Activated T-cell treated with anti-CD3 and anti-CD28 coated beads, Interleukin-2, amount 50 U/mL, for 72 hours (primary cell): ENCODE results near the gene CUL7. TPM values are rescaled to one million over a fixed set of nuclear protein-coding genes. Genes with fewer than 3 reads are reported as not detected.
"Not testable (repeated sequence)": the region's sequence is repeated elsewhere in the genome, so short reads cannot be mapped to it uniquely, and the experiment has no call there.

Source experiments
- ATAC-seq, 2 donors: fragments of 150-1000 bp; cut with Tn5 transposase; replicated peaks in 1 of 2; 2 replicates each; pipeline ENCODE4 v1.10.0; 2021; ENCODE audit warnings: moderate library complexity in 2 of 2, mild to moderate bottlenecking in 1 of 2
- DNase-seq, 2 donors: peaks; one replicate each; pipeline ENCODE4 v3.0.0; 2021 to 2022; ENCODE audit warnings: mixed read lengths in 1 of 2
- H3K27ac Mint-ChIP-seq: one replicate; pipeline ENCODE4 v1.8.0; 2022; ENCODE audit warnings: mild to moderate bottlenecking, moderate library complexity, mixed read lengths
- H3K27me3 Mint-ChIP-seq: one replicate; pipeline ENCODE4 v1.8.0; 2022; ENCODE audit warnings: low read depth, mixed read lengths
- H3K36me3 Mint-ChIP-seq, 2 donors: one replicate each; pipeline ENCODE4 v1.8.0; 2022; ENCODE audit warnings: mixed read lengths in 2 of 2, mild to moderate bottlenecking in 1 of 2; ENCODE audit not compliant: insufficient read depth in 2 of 2
- H3K4me1 Mint-ChIP-seq: one replicate; pipeline ENCODE4 v1.8.0; 2022; ENCODE audit warnings: low read depth, mixed read lengths
- H3K4me3 Mint-ChIP-seq, 2 donors: one replicate each; pipeline ENCODE4 v1.8.0; 2022; ENCODE audit warnings: mild to moderate bottlenecking in 2 of 2, mixed read lengths in 2 of 2, moderate library complexity in 2 of 2
- H3K9me3 Mint-ChIP-seq, 2 donors: one replicate each; pipeline ENCODE4 v1.8.0; 2022; ENCODE audit warnings: mixed read lengths in 2 of 2
- total RNA-seq, 2 donors: library from RNA; stranded (reverse); gene quantifications; one replicate each; pipeline ENCODE4 v1.2.3, GENCODE V29; 2022

CUL7 gene
- total RNA-seq, 2 donors from 2014 or later = 16.8 to 19.7 TPM

- no peak for DNase-seq
- H3K4me3 Mint-ChIP-seq = no peak overlapping the region
- H3K4me1 Mint-ChIP-seq = peaks cover 24% of the 10 kb centered on the region
- H3K36me3 Mint-ChIP-seq = no peaks in the 10 kb centered on the region
- no peaks in the 10 kb centered on the region for H3K27me3 Mint-ChIP-seq
- H3K9me3 Mint-ChIP-seq = no peaks in the 10 kb centered on the region
- no peak overlapping the region for H3K27ac Mint-ChIP-seq
- peak; percentile 16 to 45 for ATAC-seq
Measured at GRCh38 chr6:43088654-43089056, 35.0 kb upstream of the CUL7 start.

- Mint-ChIP-seq H3K36me3 (no peaks in the 10 kb centered on the region), H3K27me3 (peaks cover 2% of the 10 kb centered on the region), H3K9me3 (no peaks in the 10 kb centered on the region), H3K27ac (no peak overlapping the region), H3K4me3 (peak overlapping the region in 1 of 2 donors; percentile 29), H3K4me1 (peaks cover 14% of the 10 kb centered on the region)
- ATAC-seq = peak; percentile 88 to 96
- peak; percentile 29 to 42 for DNase-seq
Measured at GRCh38 chr6:43086022-43086658, 32.5 kb upstream of the CUL7 start.

GRCh38 chr6:43082806-43083655, 29.4 kb upstream of the CUL7 start:
- Mint-ChIP-seq H3K27ac (no peak overlapping the region), H3K9me3 (no peaks in the 10 kb centered on the region), H3K27me3 (peaks cover 11% of the 10 kb centered on the region), H3K36me3 (no peaks in the 10 kb centered on the region), H3K4me1 (peaks cover 14% of the 10 kb centered on the region), H3K4me3 (no peak overlapping the region)
- ATAC-seq (no peak), DNase-seq (no peak)

GRCh38 chr6:43081922-43082321, 28.3 kb upstream of the CUL7 start:
- not testable (repeated sequence) for H3K27ac Mint-ChIP-seq, H3K36me3 Mint-ChIP-seq, H3K9me3 Mint-ChIP-seq, H3K4me3 Mint-ChIP-seq, DNase-seq, ATAC-seq
- H3K27me3 Mint-ChIP-seq = peaks cover 22% of the 10 kb centered on the region
- peaks cover 13% of the 10 kb centered on the region for H3K4me1 Mint-ChIP-seq

GRCh38 chr6:43081043-43081442, 27.4 kb upstream of the CUL7 start:
- H3K27ac Mint-ChIP-seq = no peak overlapping the region
- H3K4me3 Mint-ChIP-seq = no peak overlapping the region
- peaks cover 4% of the 10 kb centered on the region for H3K4me1 Mint-ChIP-seq
- ATAC-seq (no peak), DNase-seq (no peak)
- peaks cover 25% of the 10 kb centered on the region for H3K27me3 Mint-ChIP-seq
- H3K36me3 Mint-ChIP-seq = no peaks in the 10 kb centered on the region
- no peaks in the 10 kb centered on the region for H3K9me3 Mint-ChIP-seq

GRCh38 chr6:43078691-43079090, 25.0 kb upstream of the CUL7 start:
- no peak overlapping the region for H3K27ac Mint-ChIP-seq
- no peaks in the 10 kb centered on the region for H3K36me3 Mint-ChIP-seq
- no peak overlapping the region for H3K4me3 Mint-ChIP-seq
- peaks cover 25% of the 10 kb centered on the region for H3K27me3 Mint-ChIP-seq
- no peaks in the 10 kb centered on the region for H3K9me3 Mint-ChIP-seq
- DNase-seq (no peak), ATAC-seq (no peak)
- no peaks in the 10 kb centered on the region for H3K4me1 Mint-ChIP-seq

GRCh38 chr6:43077981-43078511, 24.4 kb upstream of the CUL7 start:
- Mint-ChIP-seq H3K27ac (no peak overlapping the region), H3K27me3 (peaks cover 25% of the 10 kb centered on the region), H3K9me3 (no peaks in the 10 kb centered on the region), H3K4me3 (no peak overlapping the region), H3K4me1 (no peaks in the 10 kb centered on the region), H3K36me3 (no peaks in the 10 kb centered on the region)
- no peak for ATAC-seq
- DNase-seq = no peak

- ATAC-seq (no peak), DNase-seq (no peak)
- H3K27ac Mint-ChIP-seq = no peak overlapping the region
- peaks cover 0 to 2% of the 10 kb centered on the region in 2 donors for H3K36me3 Mint-ChIP-seq
- peak overlapping the region; percentile 70 to 81 for H3K4me3 Mint-ChIP-seq
- no peaks in the 10 kb centered on the region for H3K9me3 Mint-ChIP-seq
- H3K27me3 Mint-ChIP-seq = peaks cover 25% of the 10 kb centered on the region
- H3K4me1 Mint-ChIP-seq = no peaks in the 10 kb centered on the region
Measured at GRCh38 chr6:43077333-43077809, 23.7 kb upstream of the CUL7 start.

- DNase-seq (peak in 1 of 2 donors; percentile 11), ATAC-seq (peak; percentile 28 to 43)
- H3K36me3 Mint-ChIP-seq = peaks cover 0 to 2% of the 10 kb centered on the region in 2 donors
- no peaks in the 10 kb centered on the region for H3K9me3 Mint-ChIP-seq
- no peak overlapping the region for H3K27ac Mint-ChIP-seq
- H3K4me3 Mint-ChIP-seq = peak overlapping the region; percentile 70 to 81
- H3K27me3 Mint-ChIP-seq = peaks cover 25% of the 10 kb centered on the region
- no peaks in the 10 kb centered on the region for H3K4me1 Mint-ChIP-seq
Measured at GRCh38 chr6:43076464-43077332, 23.0 kb upstream of the CUL7 start.

GRCh38 chr6:43075670-43076463, 22.2 kb upstream of the CUL7 start, which contains the start of gene PTK7:
PTK7 (plus strand) TSS chr6:43076314; CDS start chr6:43076489, 175 bp downstream.
- ATAC-seq (peak; percentile 77 to 83), DNase-seq (peak; percentile 32 to 46)
- Mint-ChIP-seq H3K4me1 (no peaks in the 10 kb centered on the region), H3K27me3 (peaks cover 21% of the 10 kb centered on the region), H3K27ac (no peak within 1 kb of the TSS), H3K9me3 (no peaks in the 10 kb centered on the region), H3K36me3 (peaks cover 0 to 2% of the 10 kb centered on the region in 2 donors), H3K4me3 (peak within 1 kb of the TSS; percentile 70 to 81)

- ATAC-seq (no peak), DNase-seq (no peak)
- H3K27me3 Mint-ChIP-seq = peaks cover 18% of the 10 kb centered on the region
- H3K9me3 Mint-ChIP-seq = no peaks in the 10 kb centered on the region
- H3K4me3 Mint-ChIP-seq = peak overlapping the region; percentile 11 to 74
- H3K27ac Mint-ChIP-seq = no peak overlapping the region
- peaks cover 0 to 2% of the 10 kb centered on the region in 2 donors for H3K36me3 Mint-ChIP-seq
- H3K4me1 Mint-ChIP-seq = no peaks in the 10 kb centered on the region
Measured at GRCh38 chr6:43074847-43075669, 21.4 kb upstream of the CUL7 start.
